ENCODE results near the gene TEK. TPM values are rescaled to one million over a fixed set of nuclear protein-coding genes. Genes with fewer than 3 reads are reported as not detected.

Gene TEK
- total and polyA plus RNA-seq, 9 of the 15 experiments (the other 6 are each of a cell fraction or from before 2014, with no cell fraction given), result 0.03 to 0.13 (median 0.06) TPM

DNA sequence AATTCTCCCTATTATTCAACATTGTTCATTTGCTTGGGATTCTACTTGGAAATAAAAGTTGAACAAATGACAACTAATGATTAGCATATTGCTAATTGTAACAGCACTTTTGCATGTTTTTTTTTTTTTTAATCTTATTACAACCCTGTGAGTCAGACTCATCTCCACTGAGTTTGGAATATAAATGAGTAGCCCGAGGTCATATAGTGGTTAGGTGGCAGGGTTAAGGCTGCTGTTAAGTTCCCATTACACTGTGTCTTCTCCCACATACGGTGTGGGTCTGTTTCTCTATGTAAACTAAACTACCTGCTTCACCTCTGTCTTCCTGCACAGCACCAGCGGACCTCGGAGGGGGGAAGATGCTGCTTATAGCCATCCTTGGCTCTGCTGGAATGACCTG, 95.6 kb downstream of the TEK start (continued):
- TF ChIP-seq SMAD1 (IDR thresholded peaks at IDR 0.05; ENCODE audit: low read depth, low read length, partially characterized antibody), result no peak
- TF ChIP-seq, protein P1, sequence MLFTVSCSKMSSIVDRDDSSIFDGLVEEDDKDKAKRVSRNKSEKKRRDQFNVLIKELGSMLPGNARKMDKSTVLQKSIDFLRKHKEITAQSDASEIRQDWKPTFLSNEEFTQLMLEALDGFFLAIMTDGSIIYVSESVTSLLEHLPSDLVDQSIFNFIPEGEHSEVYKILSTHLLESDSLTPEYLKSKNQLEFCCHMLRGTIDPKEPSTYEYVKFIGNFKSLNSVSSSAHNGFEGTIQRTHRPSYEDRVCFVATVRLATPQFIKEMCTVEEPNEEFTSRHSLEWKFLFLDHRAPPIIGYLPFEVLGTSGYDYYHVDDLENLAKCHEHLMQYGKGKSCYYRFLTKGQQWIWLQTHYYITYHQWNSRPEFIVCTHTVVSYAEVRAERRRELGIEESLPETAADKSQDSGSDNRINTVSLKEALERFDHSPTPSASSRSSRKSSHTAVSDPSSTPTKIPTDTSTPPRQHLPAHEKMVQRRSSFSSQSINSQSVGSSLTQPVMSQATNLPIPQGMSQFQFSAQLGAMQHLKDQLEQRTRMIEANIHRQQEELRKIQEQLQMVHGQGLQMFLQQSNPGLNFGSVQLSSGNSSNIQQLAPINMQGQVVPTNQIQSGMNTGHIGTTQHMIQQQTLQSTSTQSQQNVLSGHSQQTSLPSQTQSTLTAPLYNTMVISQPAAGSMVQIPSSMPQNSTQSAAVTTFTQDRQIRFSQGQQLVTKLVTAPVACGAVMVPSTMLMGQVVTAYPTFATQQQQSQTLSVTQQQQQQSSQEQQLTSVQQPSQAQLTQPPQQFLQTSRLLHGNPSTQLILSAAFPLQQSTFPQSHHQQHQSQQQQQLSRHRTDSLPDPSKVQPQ (CRISPR knock-in tag; IDR thresholded peaks at IDR 0.05; ENCODE audit: borderline replicate concordance), result no peak
- no peak for TF ChIP-seq ATF4 (CRISPR knock-in tag; IDR thresholded peaks at IDR 0.05)

DNA sequence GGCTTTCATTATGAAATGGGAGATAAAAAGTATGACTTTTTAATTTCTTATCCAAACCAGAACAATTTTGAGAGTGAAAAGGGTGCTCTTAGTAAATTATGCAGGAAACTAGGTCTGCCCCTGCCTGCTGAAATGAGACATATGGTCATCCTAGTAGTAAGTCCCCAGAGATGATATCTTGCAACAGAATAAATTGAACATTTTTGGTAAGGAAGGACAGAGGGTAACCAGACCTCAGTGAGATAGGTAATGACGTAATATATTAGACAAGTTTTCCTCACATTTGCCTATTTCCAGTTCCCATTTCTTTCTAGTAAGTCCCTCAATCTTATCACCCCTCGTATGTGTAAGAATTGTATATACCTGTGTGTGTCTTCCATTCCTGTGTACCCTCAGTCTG, 96.2 kb downstream of the TEK start:
- POLR2A ChIA-PET, result no interaction called here
- WGBS (ENCODE audit: insufficient coverage, low coverage, missing lambda C conversion rate), result no CpG with 5 or more reads among the region's 2 CpGs
- no peak for ATAC-seq

More for the DNA sequence above, 96.2 kb downstream of the TEK start:
- no peaks in the 10 kb centered on the region for H3K9me1 ChIP-seq (ENCODE audit: control insufficient read depth, insufficient read depth, low read length)
- DNase-seq (ENCODE audit: extremely low read depth in 1 of 4, low spot score in 3 of 4) (no peak), FAIRE-seq (no peak)
- H3K9me3 ChIP-seq (replicated peaks; ENCODE audit: control insufficient read depth, insufficient read depth, low read depth, low read length), result no peaks in the 10 kb centered on the region
- H3K79me2 ChIP-seq (ENCODE audit: control insufficient read depth, insufficient read depth, low read length), result no peaks in the 10 kb centered on the region
- no peak overlapping the region for H3K27ac ChIP-seq (ENCODE audit: extremely low read depth, low read depth, low read length)
- no peaks in the 10 kb centered on the region; a peak in 1 of 5 replicates for H3K4me1 ChIP-seq (replicated peaks in 1 of 2; ENCODE audit: control insufficient read depth in 2 of 2, insufficient read depth in 2 of 2, low read length in 2 of 2)
- H2AFZ ChIP-seq (ENCODE audit: low read depth, low read length), result no peak overlapping the region
- in situ Hi-C loops (cut with MboI) (no loop called here), intact Hi-C loops (cut with micrococcal nuclease) (no loop called here)
- H3K4me3 ChIP-seq, result no peak overlapping the region
- CTCF ChIA-PET (ENCODE audit: low intra/inter-chr PET ratio), result interaction anchor here (0.6 kb wide), 1 partner anchor 499 kb away, joined by 3 read pairs; no protein-coding TSS in a partner anchor
- H3K4me2 ChIP-seq (ENCODE audit: insufficient read depth, low read length), result no peak overlapping the region
- H3K27me3 ChIP-seq (ENCODE audit: control insufficient read depth in 2 of 2, insufficient read depth in 2 of 2, low read length in 2 of 2), result no peaks in the 10 kb centered on the region
- no peaks in the 10 kb centered on the region for H3K36me3 ChIP-seq (ENCODE audit: control insufficient read depth, insufficient read depth, low read length)
- H3K9ac ChIP-seq (ENCODE audit: insufficient read depth in 1 of 2, low read depth in 2 of 2, low read length in 2 of 2), result no peak overlapping the region
- no peaks in the 10 kb centered on the region for H4K20me1 ChIP-seq (replicated peaks; ENCODE audit: control insufficient read depth, insufficient read depth, low read length)
- no TSS peak for BruUV-seq (replicated peaks)
- TF ChIP-seq HSF4 (CRISPR knock-in tag; IDR thresholded peaks at IDR 0.05; ENCODE audit: borderline replicate concordance) (no peak), KDM5B (IDR thresholded peaks at IDR 0.05; ENCODE audit: insufficient replicate concordance, low read depth, low read length) (no peak), ZNF644 (tag; IDR thresholded peaks at IDR 0.05; ENCODE audit: low read depth) (no peak), L3MBTL2 (IDR thresholded peaks at IDR 0.05) (no peak), LCOR (CRISPR knock-in tag; IDR thresholded peaks at IDR 0.05) (no peak)
